GM18519 (cell line): ENCODE measurements around the gene STT3A.
"Not testable (repeated sequence)": the region's sequence is repeated elsewhere in the genome, so short reads cannot be mapped to it uniquely, and the experiment has no call there.

ENCODE experiments used
- ATAC-seq: cut with Tn5 transposase; IDR thresholded peaks from one replicate; pipeline ENCODE4 v1.9.1; 2021; ENCODE audit warnings: mild to moderate bottlenecking, moderate library complexity; ENCODE audit not compliant: unreplicated experiment, low FRiP score

Gene STT3A

DNA sequence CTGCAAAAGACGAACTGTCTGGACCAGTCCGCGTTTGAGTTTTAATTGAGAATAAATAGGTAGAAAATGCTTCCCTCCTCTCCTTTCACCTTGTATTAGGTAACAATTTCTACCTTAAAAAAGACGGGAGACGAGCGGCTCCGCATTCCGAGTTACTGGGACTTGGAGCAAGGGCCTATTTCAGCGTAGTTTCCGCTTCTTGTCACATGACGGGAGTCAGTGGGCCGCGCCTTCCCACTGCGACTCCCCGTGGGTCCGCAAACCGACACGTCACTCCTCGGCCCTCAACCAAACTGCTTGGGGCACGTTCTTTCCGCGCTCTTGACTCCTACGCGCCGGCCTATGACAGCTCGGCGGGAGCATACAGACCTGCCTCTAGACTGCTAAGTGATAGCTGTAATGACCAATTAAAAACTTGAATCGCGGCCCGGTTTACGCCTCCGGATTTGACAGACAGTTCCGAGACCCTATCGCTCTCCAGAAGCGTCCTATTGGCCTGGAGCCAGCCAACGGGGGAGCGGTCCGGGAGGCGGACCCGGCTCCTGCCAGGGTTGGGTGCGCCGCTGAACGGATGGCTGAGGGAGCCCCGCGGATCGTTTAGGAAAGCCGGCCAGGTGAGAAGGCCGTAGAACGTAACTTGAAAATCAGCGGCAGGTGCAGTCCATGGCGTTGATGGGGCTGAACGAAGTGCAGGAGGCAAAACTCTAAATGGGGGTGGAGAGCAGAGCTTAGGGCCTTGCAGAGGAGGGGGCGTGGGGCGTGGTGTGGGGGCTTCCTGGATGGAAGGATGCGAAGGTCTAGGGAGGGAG, at the start of gene STT3A:
Gene STT3A (plus strand): TSS at position 548 of the 809 bp plus-strand sequence. CDS start 3,064 bp downstream, outside the sequence.
- ATAC-seq = peak; percentile 97

GRCh38 chr11:125550780-125551179, 41.9 kb upstream of the STT3A start:
- ATAC-seq = no peak

DNA sequence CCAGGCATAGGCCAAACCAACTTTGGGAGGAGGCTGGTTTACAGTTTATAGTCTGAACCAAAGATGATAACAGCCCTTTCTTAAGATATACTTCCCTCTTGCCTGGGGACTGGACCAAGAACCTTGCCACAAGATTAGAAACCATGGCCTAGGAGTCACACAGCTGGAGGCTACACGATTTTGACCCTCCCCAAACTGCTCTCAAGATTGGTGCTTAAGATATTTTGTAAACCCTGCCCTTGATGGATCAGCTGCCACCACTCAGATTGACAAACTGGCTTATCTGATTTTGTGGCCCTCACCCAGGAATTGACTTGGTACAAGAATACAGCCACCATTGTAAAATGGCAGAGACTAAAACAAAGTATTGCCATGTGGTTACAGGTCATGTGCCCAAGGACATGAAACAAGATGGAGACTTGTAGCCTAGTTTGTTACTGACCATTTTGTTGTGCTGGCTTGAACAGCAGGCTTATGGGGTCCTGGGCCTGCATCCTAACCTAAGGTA, 40.8 kb upstream of the STT3A start:
- no peak for ATAC-seq

DNA sequence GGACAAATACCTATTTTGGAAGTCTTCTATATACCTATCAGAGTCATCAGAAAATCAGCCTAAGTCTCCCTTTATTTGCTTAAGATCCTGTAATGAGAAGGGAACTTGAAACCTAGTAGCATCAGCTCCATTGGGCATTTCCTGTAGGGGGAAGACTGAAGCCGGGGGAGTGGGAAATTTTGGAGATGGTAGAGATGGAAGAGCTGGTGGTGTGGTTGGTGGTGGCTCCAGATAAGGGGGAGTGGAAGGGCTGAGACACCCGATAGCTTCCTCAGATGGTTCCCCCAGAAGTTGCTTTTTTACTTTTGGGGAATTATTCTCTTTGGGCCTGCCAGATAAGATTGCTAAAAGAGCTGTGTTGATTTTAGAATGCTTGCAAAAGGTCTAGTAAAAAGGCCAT, 39.7 kb upstream of the STT3A start:
- no peak for ATAC-seq

GRCh38 chr11:125553357-125553756, 39.3 kb upstream of the STT3A start:
- ATAC-seq = no peak

DNA sequence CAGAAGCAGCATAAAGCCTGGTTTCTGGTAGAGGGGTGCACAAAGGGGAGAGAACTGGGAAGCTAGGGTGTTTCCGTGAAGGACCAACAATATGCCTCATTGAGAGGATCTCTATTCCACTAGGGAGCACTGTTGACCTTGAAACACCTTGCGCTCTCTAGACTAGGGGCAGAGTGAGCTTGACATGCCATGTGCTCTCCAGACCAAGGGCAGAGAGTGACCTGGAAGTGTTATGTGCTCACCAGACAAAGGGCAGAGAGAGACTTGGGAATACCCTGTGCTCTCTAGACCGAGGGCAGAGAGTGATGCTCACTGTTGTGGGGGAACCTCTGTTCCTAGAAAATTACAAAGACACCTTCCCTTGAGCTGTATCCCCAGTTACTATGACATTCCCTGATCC, 38.6 kb upstream of the STT3A start:
- no peak for ATAC-seq

GRCh38 chr11:125559888-125560287, 32.8 kb upstream of the STT3A start:
- no peak for ATAC-seq

- ATAC-seq = no peak
Observed at GRCh38 chr11:125561924-125562323, 30.7 kb upstream of the STT3A start.

GRCh38 chr11:125562430-125562829, 30.2 kb upstream of the STT3A start:
- ATAC-seq = no peak

GRCh38 chr11:125564357-125564756, 28.3 kb upstream of the STT3A start:
- ATAC-seq = no peak

DNA sequence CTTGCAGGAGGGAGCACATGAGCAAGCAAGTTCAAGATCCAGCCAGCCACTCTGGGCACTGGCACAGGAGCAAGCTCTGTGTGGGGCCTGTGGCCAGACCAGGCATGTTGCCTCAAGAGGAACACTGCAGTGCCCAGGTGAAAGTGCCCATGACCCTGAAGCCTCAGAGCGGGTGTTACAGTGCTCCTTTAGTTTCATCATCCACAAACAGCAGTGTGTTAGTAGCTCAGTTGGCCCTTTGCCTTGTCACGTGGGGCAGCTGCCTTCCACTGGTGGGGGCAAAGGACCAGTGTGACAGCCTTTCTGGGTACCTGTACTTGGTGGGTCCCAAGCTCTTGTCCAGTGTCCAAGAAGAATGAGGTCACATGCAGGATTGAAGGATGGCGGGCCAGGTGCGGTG, 26.4 kb upstream of the STT3A start:
- no peak for ATAC-seq

GRCh38 chr11:125568970-125569914, 23.4 kb upstream of the STT3A start, which contains the start of gene EI24:
Gene EI24, plus strand, starts transcription at chr11:125569477. Its CDS starts 3,051 bp downstream, at chr11:125572528.
- peak; percentile 88 for ATAC-seq

DNA sequence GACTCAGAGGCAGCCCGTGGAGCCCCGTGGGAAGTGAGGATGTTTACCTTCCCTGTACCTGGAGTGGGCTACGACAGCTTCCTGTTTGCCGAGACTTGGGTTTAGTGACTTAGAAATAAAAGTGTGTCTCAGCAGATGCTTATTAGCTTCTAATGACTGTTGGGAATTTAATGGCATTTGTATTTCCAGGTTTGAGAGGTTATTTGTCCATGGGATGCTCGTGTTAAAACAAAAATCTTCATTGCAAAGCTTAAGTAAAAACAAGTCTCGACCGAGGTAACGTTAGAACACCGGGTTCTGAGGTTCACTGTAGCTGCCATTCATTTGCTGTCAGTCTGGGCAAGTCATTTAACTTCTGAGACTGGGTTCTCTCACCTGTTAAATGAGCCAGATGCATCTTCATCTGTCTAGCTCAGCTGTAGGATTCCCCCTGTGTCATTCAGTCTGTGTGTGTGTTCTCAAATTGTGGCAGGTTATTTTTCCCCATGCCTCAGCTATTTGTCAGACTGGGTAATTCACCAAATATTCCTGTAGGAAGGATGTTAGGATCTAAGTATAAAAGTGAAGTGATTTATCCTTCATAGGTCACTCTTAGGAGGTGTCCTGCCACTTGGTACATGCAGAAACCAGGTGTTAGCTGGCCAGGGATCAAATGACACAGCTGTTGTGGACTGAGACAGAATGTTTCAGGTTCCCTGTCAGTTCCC, 22.6 kb upstream of the STT3A start:
- ATAC-seq = no peak

GRCh38 chr11:125570952-125571351, 21.7 kb upstream of the STT3A start:
- ATAC-seq = no peak

- ATAC-seq = no peak
Observed at GRCh38 chr11:125572916-125573315, 19.7 kb upstream of the STT3A start.

DNA sequence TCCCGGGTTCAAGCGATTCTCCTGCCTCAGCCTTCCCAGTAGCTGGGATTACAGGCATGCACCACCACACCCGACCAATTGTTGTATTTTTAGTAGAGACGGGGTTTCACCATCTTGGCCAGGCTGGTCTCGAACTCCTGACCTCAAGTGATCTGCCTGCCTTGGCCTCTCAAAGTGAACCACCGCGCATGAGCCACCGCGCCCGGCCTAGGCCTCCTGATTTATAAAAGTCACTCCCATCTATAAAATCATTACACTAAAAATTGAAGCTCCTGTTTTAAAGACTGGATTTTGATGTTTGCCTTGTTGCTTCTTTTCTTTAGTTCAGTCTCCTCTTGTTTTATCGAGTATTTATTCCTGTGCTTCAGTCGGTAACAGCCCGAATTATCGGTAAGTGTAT, 15.5 kb upstream of the STT3A start:
- ATAC-seq = not testable (repeated sequence)

DNA sequence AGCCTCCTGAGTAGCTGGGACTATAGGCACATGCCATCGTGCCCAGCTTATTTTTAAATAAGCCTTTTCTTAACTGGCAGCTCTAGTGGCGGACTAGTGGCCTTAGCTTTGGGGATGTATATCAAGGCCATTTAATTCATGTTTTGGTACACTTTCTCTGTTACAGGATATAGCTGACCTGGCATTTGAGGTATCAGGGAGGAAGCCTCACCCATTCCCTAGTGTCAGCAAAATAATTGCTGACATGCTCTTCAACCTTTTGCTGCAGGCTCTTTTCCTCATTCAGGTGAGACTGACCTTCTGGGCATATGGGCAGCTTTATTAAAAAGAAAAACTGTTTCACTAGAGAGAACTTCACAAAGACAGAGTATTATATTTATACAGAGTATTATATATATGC, 13.9 kb upstream of the STT3A start:
- no peak for ATAC-seq

DNA sequence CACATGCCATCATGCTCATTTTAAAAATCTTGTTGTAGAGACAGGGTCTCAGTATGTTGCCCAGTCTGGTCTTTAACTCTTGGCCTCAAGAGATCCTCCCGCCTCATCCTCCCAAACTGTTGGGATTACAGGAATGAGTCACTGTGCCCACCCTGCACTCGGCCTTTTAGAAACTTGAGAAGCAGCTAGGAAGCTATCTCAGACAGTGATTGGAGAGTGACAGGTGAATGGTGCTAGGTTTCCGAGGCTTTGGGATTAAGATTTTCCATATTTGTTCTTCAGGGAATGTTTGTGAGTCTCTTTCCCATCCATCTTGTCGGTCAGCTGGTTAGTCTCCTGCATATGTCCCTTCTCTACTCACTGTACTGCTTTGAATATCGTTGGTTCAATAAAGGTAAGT, 12.8 kb upstream of the STT3A start:
- no peak for ATAC-seq

DNA sequence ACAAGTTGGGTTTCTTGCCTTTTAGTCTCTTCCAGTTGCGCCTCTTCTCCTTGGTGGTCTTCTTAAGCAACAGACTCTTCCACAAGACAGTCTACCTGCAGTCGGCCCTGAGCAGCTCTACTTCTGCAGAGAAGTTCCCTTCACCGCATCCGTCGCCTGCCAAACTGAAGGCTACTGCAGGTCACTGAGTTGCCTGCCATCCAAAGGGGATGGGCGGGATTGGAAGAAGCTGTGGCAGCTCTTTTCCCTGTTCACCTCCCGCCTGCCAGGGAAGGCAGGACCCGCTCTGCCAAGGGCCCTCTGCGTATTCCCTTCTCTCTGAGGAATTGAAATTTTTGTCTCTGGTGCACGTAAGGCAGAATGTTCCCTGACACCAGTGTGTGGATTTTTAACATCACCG, 9.2 kb upstream of the STT3A start:
- no peak for ATAC-seq

GRCh38 chr11:125585487-125585886, 7.2 kb upstream of the STT3A start:
- no peak for ATAC-seq
